HepG2 (cell line): ENCODE data around the gene NEK6. TPM values are rescaled to one million over a fixed set of nuclear protein-coding genes. Genes with fewer than 3 reads are reported as not detected.

Experiments
- ARNT2 ChIP-seq: sonication (generic); formaldehyde crosslinking; IDR thresholded peaks from 2 replicates; pipeline ENCODE4 v1.8.0; 2022; ENCODE audit warnings: mild to moderate bottlenecking, low read depth, missing genetic modification reagents, moderate library complexity
- BATF2 ChIP-seq: sonication (generic); formaldehyde crosslinking; IDR thresholded peaks from 2 replicates; pipeline ENCODE4 v1.8.0; 2022; ENCODE audit warnings: mild to moderate bottlenecking, missing genetic modification reagents, moderate library complexity
- CEBPG ChIP-seq: IDR thresholded peaks from 2 replicates; pipeline ENCODE4 v1.6.1; 2016
- JARID2 ChIP-seq: sonication (generic); formaldehyde crosslinking; IDR thresholded peaks from 2 replicates; pipeline ENCODE4 v1.8.1; 2023; ENCODE audit warnings: missing genetic modification reagents, inconsistent platforms; ENCODE audit not compliant: insufficient replicate concordance
- KMT2B ChIP-seq: IDR thresholded peaks from 2 replicates; pipeline ENCODE4 v1.6.1; 2016; ENCODE audit warnings: missing genetic modification reagents, missing compliant biosample characterization
- MED1 ChIP-seq: sonication (generic); formaldehyde crosslinking; IDR thresholded peaks from 2 replicates; pipeline ENCODE4 v1.4.0; 2020; ENCODE audit warnings: missing genetic modification reagents
- SAFB2 ChIP-seq: sonication (generic); formaldehyde crosslinking; IDR thresholded peaks from 2 replicates; pipeline ENCODE4 v1.5.1; 2020; ENCODE audit warnings: missing genetic modification reagents, low read depth, mild to moderate bottlenecking, borderline replicate concordance
- SNAPC2 ChIP-seq: sonication (generic); formaldehyde crosslinking; IDR thresholded peaks from 2 replicates; pipeline ENCODE4 v1.8.1; 2022; ENCODE audit warnings: mild to moderate bottlenecking, missing genetic modification reagents
- SNRNP70 ChIP-seq: fragments of 200-400 bp; formaldehyde crosslinking; IDR thresholded peaks from 2 replicates; pipeline ENCODE4 v1.6.1; 2017; ENCODE audit warnings: mild to moderate bottlenecking, low read depth, low read length, moderate library complexity
- YY1 ChIP-seq: IDR thresholded peaks from 2 replicates; pipeline ENCODE4 v1.6.1; 2011; ENCODE audit warnings: low read length, low read depth, moderate library complexity, mild to moderate bottlenecking; ENCODE audit not compliant: insufficient read depth, insufficient replicate concordance
- ZBTB1 ChIP-seq: sonication (generic); formaldehyde crosslinking; IDR thresholded peaks from 2 replicates; pipeline ENCODE4 v1.4.0; 2020; ENCODE audit warnings: missing genetic modification reagents, borderline replicate concordance
- ZBTB20 ChIP-seq: sonication (generic); formaldehyde crosslinking; IDR thresholded peaks from 2 replicates; pipeline ENCODE4 v1.8.1; 2023; ENCODE audit warnings: missing genetic modification reagents, low read depth, mild to moderate bottlenecking, borderline replicate concordance
- ZC3H4 ChIP-seq: sonication (generic); formaldehyde crosslinking; IDR thresholded peaks from 2 replicates; pipeline ENCODE4 v1.4.0; 2020; ENCODE audit warnings: missing genetic modification reagents, borderline replicate concordance
- ZNF230 ChIP-seq: sonication (generic); formaldehyde crosslinking; IDR thresholded peaks from 2 replicates; pipeline ENCODE4 v1.4.0; 2020; ENCODE audit warnings: mild to moderate bottlenecking, missing genetic modification reagents
- ZNF296 ChIP-seq: sonication (generic); formaldehyde crosslinking; conservative IDR thresholded peaks from 2 replicates; pipeline ENCODE4 v1.5.0; 2020; ENCODE audit warnings: mild to moderate bottlenecking, missing genetic modification reagents
- ZNF44 ChIP-seq: sonication (generic); formaldehyde crosslinking; IDR thresholded peaks from 2 replicates; pipeline ENCODE4 v1.5.1; 2020; ENCODE audit warnings: mild to moderate bottlenecking, missing genetic modification reagents
- ZNF740 ChIP-seq: sonication (generic); formaldehyde crosslinking; IDR thresholded peaks from 2 replicates; pipeline ENCODE4 v1.4.0; 2020; ENCODE audit warnings: missing genetic modification reagents
- ZNF782 ChIP-seq: sonication (generic); formaldehyde crosslinking; IDR thresholded peaks from 2 replicates; pipeline ENCODE4 v1.4.0; 2020; ENCODE audit warnings: missing genetic modification reagents, mild to moderate bottlenecking, borderline replicate concordance
- ZNF784 ChIP-seq: sonication (generic); formaldehyde crosslinking; IDR thresholded peaks from 2 replicates; pipeline ENCODE4 v1.5.1; 2020; ENCODE audit warnings: missing genetic modification reagents, mild to moderate bottlenecking, borderline replicate concordance
- ZNF879 ChIP-seq: sonication (generic); formaldehyde crosslinking; IDR thresholded peaks from 2 replicates; pipeline ENCODE4 v1.8.1; 2023; ENCODE audit warnings: missing genetic modification reagents
- polyA plus RNA-seq, 8 experiments: library from polyadenylated mRNA; depleted of rRNA in 3 of 8; stranded (reverse) in 7 of 8; unstranded in 1 of 8; fragments of >200 nt; fragmentation: Illumina TruSeq in 4 of 8; extraction: Trizol in 4 of 8; gene quantifications; 2 replicates each; pipeline versions ENCODE4 v1.2.1 to v1.2.3, GENCODE V29; 2011 to 2016; ENCODE audit warnings: low read depth in 4 of 8, missing spikeins in 1 of 8, mixed read lengths in 1 of 8; ENCODE audit not compliant: insufficient read depth in 1 of 8
- total RNA-seq, 5 experiments: library from RNA; depleted of rRNA; stranded (reverse); fragments of >200 nt; fragmentation: Illumina TruSeq; extraction: Trizol; gene quantifications; 2 replicates each; pipeline ENCODE4 v1.2.3, GENCODE V29; 2016; ENCODE audit warnings: low read depth in 1 of 5
- TF ChIP-seq, protein P1 (sequence below): sonication (generic); formaldehyde crosslinking; IDR thresholded peaks from 2 replicates; pipeline ENCODE4 v1.4.0; 2020; ENCODE audit warnings: missing genetic modification reagents, mild to moderate bottlenecking, borderline replicate concordance

NEK6 gene
- total and polyA plus RNA-seq, 2 of the 13 experiments (the other 11 are each of a cell fraction or from before 2014, with no cell fraction given), result 30.4 to 119 TPM

DNA sequence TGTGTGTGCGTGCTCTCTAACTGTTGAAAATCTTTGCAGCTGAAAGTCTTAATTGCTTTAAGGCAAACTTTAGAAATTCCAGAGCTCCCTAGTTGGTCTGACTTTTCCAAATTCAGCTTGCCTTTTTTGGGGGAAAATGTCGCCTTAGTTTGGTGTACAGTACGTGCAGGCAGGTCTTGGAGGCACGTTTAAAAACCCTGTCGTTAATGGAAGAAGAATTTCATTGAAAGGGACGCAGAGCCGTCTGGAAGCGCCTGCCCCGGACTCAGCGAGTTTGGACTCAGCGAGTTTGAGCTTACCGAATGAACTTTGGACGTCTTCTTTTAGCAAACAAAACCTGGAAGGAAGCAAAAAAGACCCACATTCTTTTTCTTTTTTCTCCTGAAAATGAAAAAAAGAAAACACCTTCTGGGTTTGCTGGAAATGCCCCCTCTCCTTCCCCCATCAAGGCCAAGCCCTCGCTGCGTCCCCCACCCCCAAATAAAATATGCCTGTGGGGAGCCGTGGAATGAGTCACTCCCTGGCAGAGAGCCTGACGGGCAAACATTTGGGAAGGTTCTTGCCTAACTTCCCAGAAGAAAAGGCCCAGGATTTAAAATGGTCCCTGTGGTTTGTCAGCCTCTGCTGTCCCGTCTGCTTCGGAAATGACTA is 1.5 kb downstream of the NEK6 start (continued):
- TF ChIP-seq ZNF784 (CRISPR knock-in tag) (no peak), ZNF782 (CRISPR knock-in tag) (no peak), MED1 (CRISPR knock-in tag) (peak; percentile 66), SNAPC2 (CRISPR knock-in tag) (no peak), ZNF879 (CRISPR knock-in tag) (no peak), ZC3H4 (no peak), BATF2 (CRISPR knock-in tag) (no peak), SAFB2 (CRISPR knock-in tag) (no peak), YY1 (peak; percentile 55), ZNF44 (CRISPR knock-in tag) (no peak), ARNT2 (CRISPR knock-in tag) (no peak), ZNF296 (CRISPR knock-in tag) (no peak), ZNF740 (no peak), SNRNP70 (no peak), JARID2 (CRISPR knock-in tag) (no peak), KMT2B (CRISPR knock-in tag) (no peak), ZBTB1 (CRISPR knock-in tag) (no peak), CEBPG (CRISPR knock-in tag) (peak; percentile 82), ZBTB20 (CRISPR knock-in tag) (no peak), ZNF230 (CRISPR knock-in tag) (no peak)
- TF ChIP-seq, protein P1, sequence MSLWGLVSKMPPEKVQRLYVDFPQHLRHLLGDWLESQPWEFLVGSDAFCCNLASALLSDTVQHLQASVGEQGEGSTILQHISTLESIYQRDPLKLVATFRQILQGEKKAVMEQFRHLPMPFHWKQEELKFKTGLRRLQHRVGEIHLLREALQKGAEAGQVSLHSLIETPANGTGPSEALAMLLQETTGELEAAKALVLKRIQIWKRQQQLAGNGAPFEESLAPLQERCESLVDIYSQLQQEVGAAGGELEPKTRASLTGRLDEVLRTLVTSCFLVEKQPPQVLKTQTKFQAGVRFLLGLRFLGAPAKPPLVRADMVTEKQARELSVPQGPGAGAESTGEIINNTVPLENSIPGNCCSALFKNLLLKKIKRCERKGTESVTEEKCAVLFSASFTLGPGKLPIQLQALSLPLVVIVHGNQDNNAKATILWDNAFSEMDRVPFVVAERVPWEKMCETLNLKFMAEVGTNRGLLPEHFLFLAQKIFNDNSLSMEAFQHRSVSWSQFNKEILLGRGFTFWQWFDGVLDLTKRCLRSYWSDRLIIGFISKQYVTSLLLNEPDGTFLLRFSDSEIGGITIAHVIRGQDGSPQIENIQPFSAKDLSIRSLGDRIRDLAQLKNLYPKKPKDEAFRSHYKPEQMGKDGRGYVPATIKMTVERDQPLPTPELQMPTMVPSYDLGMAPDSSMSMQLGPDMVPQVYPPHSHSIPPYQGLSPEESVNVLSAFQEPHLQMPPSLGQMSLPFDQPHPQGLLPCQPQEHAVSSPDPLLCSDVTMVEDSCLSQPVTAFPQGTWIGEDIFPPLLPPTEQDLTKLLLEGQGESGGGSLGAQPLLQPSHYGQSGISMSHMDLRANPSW (CRISPR knock-in tag), result no peak
